ACC112 (cell line): ENCODE results near the gene RSPH3.
"Not testable (repeated sequence)": the region's sequence is repeated elsewhere in the genome, so short reads cannot be mapped to it uniquely, and the experiment has no call there.

Experiments
- H2AFZ ChIP-seq: fragments of 200-600 bp; sonication (generic); one replicate; pipeline ENCODE4 v1.6.0; 2017; ENCODE audit warnings: antibody characterized with exemption, low read length; ENCODE audit not compliant: unreplicated experiment
- H3K27ac ChIP-seq: fragments of 200-600 bp; sonication (generic); 2 replicates; pipeline ENCODE4 v1.5.1; 2014; ENCODE audit warnings: low read depth, mild to moderate bottlenecking, antibody characterized with exemption, low read length, moderate library complexity
- H3K27me3 ChIP-seq: fragments of 200-600 bp; sonication (generic); 2 replicates; pipeline ENCODE4 v1.6.1; 2014; ENCODE audit warnings: mild to moderate bottlenecking, antibody characterized with exemption, low read length, moderate library complexity, mixed read lengths; ENCODE audit not compliant: insufficient read depth
- H3K36me3 ChIP-seq: fragments of 200-600 bp; sonication (generic); 2 replicates; pipeline ENCODE4 v1.6.1; 2016; ENCODE audit warnings: mild to moderate bottlenecking, antibody characterized with exemption, low read length, moderate library complexity, mixed read lengths; ENCODE audit not compliant: insufficient read depth
- H3K4me1 ChIP-seq: fragments of 200-600 bp; sonication (generic); one replicate; pipeline ENCODE4 v1.6.1; 2016; ENCODE audit warnings: low read length, mixed read lengths; ENCODE audit not compliant: insufficient read depth, unreplicated experiment, control insufficient read depth
- H3K4me3 ChIP-seq: fragments of 200-600 bp; sonication (generic); 2 replicates; pipeline ENCODE4 v1.5.1; 2014; ENCODE audit warnings: mild to moderate bottlenecking, low read depth, low read length
- H3K79me2 ChIP-seq: fragments of 200-600 bp; sonication (generic); one replicate; pipeline ENCODE4 v1.6.0; 2016; ENCODE audit warnings: low read length; ENCODE audit not compliant: control insufficient read depth, unreplicated experiment, insufficient read depth

The RSPH3 gene

DNA sequence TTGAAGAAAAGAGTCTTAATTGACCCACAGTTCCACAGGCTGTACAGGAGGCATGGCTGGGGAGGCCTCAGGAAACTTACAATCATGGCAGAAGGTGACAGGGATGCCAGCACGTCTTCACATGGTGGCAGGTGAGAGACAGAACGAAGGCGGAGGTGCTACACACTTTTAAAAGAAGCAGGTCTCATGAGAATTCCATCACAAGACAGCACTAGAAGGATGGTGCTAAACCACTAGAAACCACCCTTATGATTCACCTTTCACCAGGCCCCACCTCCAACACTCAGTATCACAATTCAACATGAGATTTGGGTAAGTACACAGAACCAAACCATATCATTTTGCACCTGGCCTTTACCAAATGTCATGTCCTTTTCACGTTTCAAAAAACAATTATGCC is 23.9 kb upstream of the RSPH3 start:
- H3K4me1 ChIP-seq, result no peaks in the 10 kb centered on the region
- H2AFZ ChIP-seq, result no peak overlapping the region
- no peaks in the 10 kb centered on the region for H3K27me3 ChIP-seq
- H3K79me2 ChIP-seq, result no peaks in the 10 kb centered on the region
- H3K36me3 ChIP-seq, result no peaks in the 10 kb centered on the region
- no peak overlapping the region for H3K4me3 ChIP-seq
- H3K27ac ChIP-seq, result no peak overlapping the region

- H3K4me1 ChIP-seq, result no peaks in the 10 kb centered on the region
- no peaks in the 10 kb centered on the region for H3K27me3 ChIP-seq
- no peak overlapping the region for H3K27ac ChIP-seq
- H2AFZ ChIP-seq, result no peak overlapping the region
- no peak overlapping the region for H3K4me3 ChIP-seq
- H3K79me2 ChIP-seq, result no peaks in the 10 kb centered on the region
- no peaks in the 10 kb centered on the region for H3K36me3 ChIP-seq
Measured at GRCh38 chr6:159020011-159020410, 20.0 kb upstream of the RSPH3 start.

GRCh38 chr6:159017757-159018559 is 18.0 kb upstream of the RSPH3 start:
- H3K27me3 ChIP-seq, result no peaks in the 10 kb centered on the region
- H3K4me1 ChIP-seq, result no peaks in the 10 kb centered on the region
- H3K79me2 ChIP-seq, result no peaks in the 10 kb centered on the region
- no peaks in the 10 kb centered on the region for H3K36me3 ChIP-seq
- no peak overlapping the region for H3K4me3 ChIP-seq
- H3K27ac ChIP-seq, result no peak overlapping the region
- no peak overlapping the region for H2AFZ ChIP-seq

GRCh38 chr6:159014406-159014805 is 14.4 kb upstream of the RSPH3 start:
- H3K79me2 ChIP-seq, result no peaks in the 10 kb centered on the region
- no peaks in the 10 kb centered on the region for H3K36me3 ChIP-seq
- H3K27me3 ChIP-seq, result no peaks in the 10 kb centered on the region
- no peak overlapping the region for H3K27ac ChIP-seq
- no peaks in the 10 kb centered on the region for H3K4me1 ChIP-seq
- no peak overlapping the region for H3K4me3 ChIP-seq
- no peak overlapping the region for H2AFZ ChIP-seq

- H3K4me3 ChIP-seq, result no peak overlapping the region
- H2AFZ ChIP-seq, result no peak overlapping the region
- no peaks in the 10 kb centered on the region for H3K79me2 ChIP-seq
- no peaks in the 10 kb centered on the region for H3K4me1 ChIP-seq
- H3K27me3 ChIP-seq, result no peaks in the 10 kb centered on the region
- H3K36me3 ChIP-seq, result no peaks in the 10 kb centered on the region
- H3K27ac ChIP-seq, result no peak overlapping the region
Measured at GRCh38 chr6:159013229-159013628, 13.2 kb upstream of the RSPH3 start.

DNA sequence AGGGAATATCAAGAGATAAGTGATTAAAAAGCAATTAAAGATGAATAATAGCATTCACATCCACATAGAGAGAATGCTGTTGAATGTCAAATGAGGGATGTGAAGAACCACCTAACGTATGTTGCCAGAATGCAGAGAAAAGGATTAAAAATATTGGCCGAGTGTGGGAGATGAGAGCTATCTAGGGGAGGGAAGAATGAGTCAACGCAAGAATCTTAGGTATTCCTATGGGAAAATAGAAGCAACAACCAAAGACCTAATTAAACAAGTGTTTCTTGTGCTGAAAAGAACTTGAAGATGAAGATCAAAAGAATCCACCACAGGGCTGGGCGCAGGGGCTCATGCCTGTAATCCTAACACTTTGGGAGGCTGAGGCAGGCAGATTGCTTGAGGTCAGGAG is 12.2 kb upstream of the RSPH3 start:
- Histone ChIP-seq H3K27me3 (no peaks in the 10 kb centered on the region), H3K4me3 (no peak overlapping the region), H3K27ac (no peak overlapping the region), H3K36me3 (no peaks in the 10 kb centered on the region), H3K79me2 (no peaks in the 10 kb centered on the region), H3K4me1 (no peaks in the 10 kb centered on the region), H2AFZ (no peak overlapping the region)

DNA sequence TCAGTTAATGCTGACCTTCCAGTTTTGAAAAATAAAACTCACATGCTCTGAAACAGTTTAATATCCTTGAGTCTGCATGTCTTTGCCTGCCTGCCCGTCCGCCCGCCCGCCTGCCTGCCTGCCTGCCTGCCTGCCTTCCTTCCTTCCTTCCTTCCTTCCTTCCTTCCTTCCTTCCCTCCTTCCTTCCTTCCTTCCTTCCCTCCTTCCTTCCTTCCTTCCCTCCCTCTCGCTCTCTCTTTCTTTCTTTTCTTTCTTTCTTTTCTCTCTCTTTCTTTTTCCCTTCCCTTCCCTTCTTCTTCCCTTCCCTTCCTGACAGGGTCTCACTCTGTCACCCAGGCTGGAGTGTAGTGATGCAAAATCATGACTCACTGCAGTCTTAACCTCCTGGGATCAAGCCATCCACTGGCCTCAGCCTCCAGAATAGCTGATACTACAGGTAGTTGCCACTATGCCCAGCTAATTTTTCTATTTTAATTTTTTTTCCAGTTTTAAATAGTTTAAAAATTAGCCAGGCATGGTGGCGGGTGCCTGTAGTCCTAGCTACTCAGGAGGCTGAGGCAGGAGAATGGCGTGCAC is 10.1 kb upstream of the RSPH3 start:
- not testable (repeated sequence) for H3K27ac ChIP-seq, H2AFZ ChIP-seq, H3K4me3 ChIP-seq, H3K36me3 ChIP-seq, H3K4me1 ChIP-seq, H3K27me3 ChIP-seq, H3K79me2 ChIP-seq

DNA sequence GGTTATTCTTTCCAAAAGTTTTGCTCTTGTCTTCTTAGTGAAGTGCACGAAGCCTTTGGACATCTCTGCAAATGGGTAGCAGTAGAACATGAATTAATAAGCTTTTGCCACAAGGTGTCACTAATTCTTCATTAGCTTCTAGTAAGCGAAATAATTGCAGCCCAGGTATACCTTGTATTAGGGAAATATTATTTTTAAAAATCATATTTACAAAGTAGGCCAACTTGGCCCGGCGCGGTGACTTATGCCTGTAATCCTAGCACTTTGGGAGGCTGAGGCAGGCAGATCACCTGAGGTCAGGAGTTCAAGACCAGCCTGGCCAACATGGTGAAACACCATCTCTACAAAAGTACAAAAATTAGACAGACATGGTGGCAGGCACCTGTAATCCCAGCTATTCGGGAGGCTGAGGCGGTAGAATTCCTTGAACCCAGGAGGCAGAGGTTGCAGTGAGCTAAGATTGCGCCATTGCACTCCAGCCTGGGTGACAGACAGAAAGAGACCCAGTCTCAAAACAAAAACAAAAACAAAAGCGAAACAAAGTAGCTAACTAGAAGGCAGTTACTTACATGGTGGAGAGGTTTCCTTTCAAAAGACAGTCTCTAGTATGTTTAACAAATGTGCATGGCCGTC is 8.8 kb upstream of the RSPH3 start:
- Histone ChIP-seq H3K79me2 (no peaks in the 10 kb centered on the region), H3K4me3 (no peak overlapping the region), H3K36me3 (no peaks in the 10 kb centered on the region), H3K4me1 (no peaks in the 10 kb centered on the region), H3K27ac (no peak overlapping the region), H3K27me3 (no peaks in the 10 kb centered on the region), H2AFZ (no peak overlapping the region)

GRCh38 chr6:159007510-159007909 is 7.5 kb upstream of the RSPH3 start:
- H3K4me1 ChIP-seq, result peaks cover 4% of the 10 kb centered on the region

DNA sequence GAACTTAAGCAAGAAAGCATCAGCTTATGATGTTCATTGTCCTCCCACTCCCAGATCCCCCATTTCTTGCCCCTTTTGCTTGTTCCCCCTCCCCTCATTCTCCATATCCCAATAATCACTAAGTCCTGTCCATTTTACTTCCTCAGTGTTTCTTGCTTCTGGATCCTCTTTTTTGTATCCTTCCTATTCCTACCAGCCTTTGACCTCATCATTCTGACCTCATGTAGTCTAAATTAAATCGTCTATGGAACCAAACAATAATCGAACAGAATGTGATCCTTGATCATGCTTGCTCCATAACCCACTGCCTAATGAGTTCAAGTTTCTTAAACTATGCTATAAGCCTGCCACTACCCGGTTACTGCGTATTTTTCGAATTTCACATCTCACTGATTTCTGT is 5.4 kb upstream of the RSPH3 start:
- Histone ChIP-seq H3K4me1 (peaks cover 18% of the 10 kb centered on the region), H3K27me3 (no peaks in the 10 kb centered on the region), H3K27ac (no peak overlapping the region), H3K36me3 (no peaks in the 10 kb centered on the region), H2AFZ (no peak overlapping the region), H3K79me2 (peaks cover 3% of the 10 kb centered on the region), H3K4me3 (no peak overlapping the region)

More at GRCh38 chr6:159007510-159007909, 7.5 kb upstream of the RSPH3 start:
- Histone ChIP-seq H3K4me3 (no peak overlapping the region), H2AFZ (no peak overlapping the region), H3K27me3 (no peaks in the 10 kb centered on the region), H3K27ac (no peak overlapping the region), H3K36me3 (no peaks in the 10 kb centered on the region), H3K79me2 (no peaks in the 10 kb centered on the region)

DNA sequence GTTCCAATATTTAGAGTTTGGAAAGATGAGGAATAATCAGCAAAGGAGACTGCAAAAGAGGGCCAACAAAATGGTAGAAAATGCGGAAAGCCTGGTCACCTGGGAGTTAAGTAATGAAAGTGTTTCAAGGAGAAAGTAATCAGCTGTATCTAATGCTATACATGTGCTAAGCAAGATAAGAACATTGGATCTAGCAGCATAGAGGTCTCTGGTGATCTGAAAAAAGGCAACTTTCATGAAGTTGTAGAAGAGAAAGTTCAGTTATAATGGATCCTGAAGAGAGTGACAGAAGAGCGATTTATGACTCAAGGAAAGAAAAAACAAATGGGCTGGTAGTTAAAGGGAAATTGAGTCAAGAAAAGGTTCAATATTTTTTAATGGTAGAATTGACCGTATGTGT is 4.6 kb upstream of the RSPH3 start:
- Histone ChIP-seq H3K4me1 (peaks cover 18% of the 10 kb centered on the region), H3K4me3 (no peak overlapping the region), H3K27me3 (no peaks in the 10 kb centered on the region), H3K27ac (no peak overlapping the region), H3K79me2 (peaks cover 3% of the 10 kb centered on the region), H2AFZ (no peak overlapping the region), H3K36me3 (no peaks in the 10 kb centered on the region)
